ENCODE data around the gene LTBP1. TPM values are rescaled to one million over a fixed set of nuclear protein-coding genes. Genes with fewer than 3 reads are reported as not detected.

LTBP1 gene
- total RNA-seq, 2 experiments from 2014 or later = 61.1 to 82.6 TPM

GRCh38 chr2:33265584-33266338 is 319.0 kb downstream of the LTBP1 start:
- no TSS peak for BruUV-seq (replicated peaks)
- peaks cover 2% of the 10 kb centered on the region for H3K4me1 ChIP-seq (ENCODE audit: insufficient read depth, low read length, poor library complexity, severe bottlenecking)

DNA sequence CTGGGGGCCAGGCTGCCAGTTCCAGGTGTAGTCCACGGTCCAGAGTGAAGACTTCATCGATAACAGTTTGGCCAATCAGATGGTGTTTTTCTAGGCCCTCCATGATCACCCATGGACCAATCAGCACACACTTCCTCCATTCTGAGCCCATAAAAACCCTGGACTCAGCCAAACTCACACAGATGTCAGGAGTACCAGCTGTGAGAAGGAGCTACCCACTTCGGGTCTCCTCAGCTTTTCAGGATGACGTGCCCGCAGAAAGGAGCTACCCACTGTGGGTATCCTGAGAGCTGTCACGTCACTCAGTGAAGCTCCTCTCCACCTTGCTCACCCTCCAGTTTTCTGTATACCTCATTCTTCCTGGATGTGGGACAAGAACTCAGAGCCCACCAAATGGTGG is 319.7 kb downstream of the LTBP1 start:
- H3K27ac ChIP-seq (ENCODE audit: low read depth, low read length, poor library complexity, severe bottlenecking) = no peak overlapping the region
- intact Hi-C loops (cut with micrococcal nuclease; ENCODE audit: unreplicated experiment) = no loop called here
- no peak overlapping the region for H3K4me2 ChIP-seq (ENCODE audit: low read length)
- ChIA-PET CTCF (ENCODE audit: unreplicated experiment) (no interaction called here), POLR2A (interaction anchor here (0.9 kb wide), 1 partner anchor 87 kb away, joined by 3 read pairs; no protein-coding TSS in a partner anchor)
- no peaks in the 10 kb centered on the region for H3K9me2 ChIP-seq (ENCODE audit: insufficient read depth, low read length)
- H3K9me3 ChIP-seq (ENCODE audit: low read length) = peaks cover 45% of the 10 kb centered on the region
- DNase-seq (ENCODE audit: low spot score) = peak; percentile 41
- no peak overlapping the region for H2AFZ ChIP-seq (ENCODE audit: low read length)
- H3K79me2 ChIP-seq (ENCODE audit: insufficient read depth, low read depth, low read length) = no peaks in the 10 kb centered on the region
- no peak overlapping the region for H3K4me3 ChIP-seq (ENCODE audit: low read depth, low read length, poor library complexity, severe bottlenecking)
- peaks cover 96% of the 10 kb centered on the region for H3K36me3 ChIP-seq (ENCODE audit: insufficient read depth, low read length)
- peaks cover 9% of the 10 kb centered on the region for H3K4me1 ChIP-seq (ENCODE audit: insufficient read depth, low read length, poor library complexity, severe bottlenecking)
- H4K20me1 ChIP-seq (ENCODE audit: insufficient read depth, low read length) = no peaks in the 10 kb centered on the region
- TF ChIP-seq CTCF (conservative IDR thresholded peaks at IDR 0.05; ENCODE audit: low read length) (no peak), EZH2phosphoT487 (IDR thresholded peaks at IDR 0.05; ENCODE audit: borderline replicate concordance, low read depth, low read length) (no peak)
- BruUV-seq (replicated peaks) = no TSS peak

More at GRCh38 chr2:33265584-33266338, 319.0 kb downstream of the LTBP1 start:
- no peaks in the 10 kb centered on the region for H3K9me2 ChIP-seq (ENCODE audit: insufficient read depth, low read length)
- H3K79me2 ChIP-seq (ENCODE audit: insufficient read depth, low read depth, low read length) = no peaks in the 10 kb centered on the region
- peaks cover 88% of the 10 kb centered on the region for H3K36me3 ChIP-seq (ENCODE audit: insufficient read depth, low read length)
- intact Hi-C loops (cut with micrococcal nuclease; ENCODE audit: unreplicated experiment) = no loop called here
- no peak overlapping the region for H3K27ac ChIP-seq (ENCODE audit: low read depth, low read length, poor library complexity, severe bottlenecking)
- TF ChIP-seq EZH2phosphoT487 (IDR thresholded peaks at IDR 0.05; ENCODE audit: borderline replicate concordance, low read depth, low read length) = no peak
- TF ChIP-seq CTCF (conservative IDR thresholded peaks at IDR 0.05; ENCODE audit: low read length) = no peak
- peaks cover 45% of the 10 kb centered on the region for H3K9me3 ChIP-seq (ENCODE audit: low read length)
- POLR2A ChIA-PET = interaction anchor here (0.9 kb wide), 1 partner anchor 87 kb away, joined by 3 read pairs; no protein-coding TSS in a partner anchor
- no peak overlapping the region for H2AFZ ChIP-seq (ENCODE audit: low read length)
- CTCF ChIA-PET (ENCODE audit: unreplicated experiment) = no interaction called here
- H3K4me3 ChIP-seq (ENCODE audit: low read depth, low read length, poor library complexity, severe bottlenecking) = no peak overlapping the region
- H3K4me2 ChIP-seq (ENCODE audit: low read length) = no peak overlapping the region
- H4K20me1 ChIP-seq (ENCODE audit: insufficient read depth, low read length) = no peaks in the 10 kb centered on the region
- no peak for DNase-seq (ENCODE audit: low spot score)

- Histone ChIP-seq H3K4me3 (ENCODE audit: low read depth, low read length, poor library complexity, severe bottlenecking) (no peak overlapping the region), H2AFZ (ENCODE audit: low read length) (no peak overlapping the region), H4K20me1 (ENCODE audit: insufficient read depth, low read length) (no peaks in the 10 kb centered on the region), H3K79me2 (ENCODE audit: insufficient read depth, low read depth, low read length) (no peaks in the 10 kb centered on the region), H3K27ac (ENCODE audit: low read depth, low read length, poor library complexity, severe bottlenecking) (no peak overlapping the region), H3K9me3 (ENCODE audit: low read length) (peaks cover 45% of the 10 kb centered on the region), H3K4me2 (ENCODE audit: low read length) (no peak overlapping the region), H3K9me2 (ENCODE audit: insufficient read depth, low read length) (no peaks in the 10 kb centered on the region), H3K36me3 (ENCODE audit: insufficient read depth, low read length) (peaks cover 92% of the 10 kb centered on the region), H3K4me1 (ENCODE audit: insufficient read depth, low read length, poor library complexity, severe bottlenecking) (peaks cover 15% of the 10 kb centered on the region)
- ChIA-PET CTCF (ENCODE audit: unreplicated experiment) (no interaction called here), POLR2A (no interaction called here)
- no peak for TF ChIP-seq CTCF (conservative IDR thresholded peaks at IDR 0.05; ENCODE audit: low read length)
- TF ChIP-seq EZH2phosphoT487 (IDR thresholded peaks at IDR 0.05; ENCODE audit: borderline replicate concordance, low read depth, low read length) = no peak
- no peak for DNase-seq (ENCODE audit: low spot score)
- intact Hi-C loops (cut with micrococcal nuclease; ENCODE audit: unreplicated experiment) = no loop called here
- no TSS peak for BruUV-seq (replicated peaks)
Observed at GRCh38 chr2:33267043-33267442, 320.3 kb downstream of the LTBP1 start.
